ENCODE measurements around the gene ADCY7.

The ADCY7 gene

DNA sequence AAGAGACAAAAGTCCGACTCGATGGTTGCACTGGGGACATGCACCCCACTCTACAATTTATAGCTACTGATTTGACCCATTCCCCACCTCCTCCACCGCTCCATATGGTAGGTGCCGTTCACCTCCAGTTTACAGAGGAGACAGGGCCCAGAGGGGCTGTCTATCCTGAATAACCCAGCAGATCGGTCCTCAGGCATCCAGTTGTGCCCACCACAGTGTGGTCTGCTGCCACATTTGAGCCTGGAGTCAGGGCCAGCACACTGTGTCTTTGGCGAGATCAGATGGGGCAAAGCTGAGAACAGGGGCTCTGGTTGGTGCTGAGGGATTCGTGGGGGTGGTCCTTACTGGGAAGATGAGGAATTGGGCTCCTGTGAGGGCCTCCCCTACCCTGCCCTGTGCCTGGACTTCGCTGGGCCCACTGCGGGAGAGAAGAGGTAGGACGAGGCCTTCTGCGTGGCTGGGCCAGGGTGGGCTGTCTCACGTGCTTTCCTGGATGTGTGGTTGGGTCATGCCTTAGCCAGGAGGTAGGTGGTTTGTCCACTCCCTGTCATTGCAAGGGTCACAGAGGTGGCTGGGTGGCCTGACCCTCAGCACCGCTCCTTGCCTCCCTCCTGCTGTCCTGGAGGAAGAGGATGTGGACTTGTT is 2.8 kb downstream of the ADCY7 start:
- no peak for DNase-seq

- no peak for DNase-seq
Observed at GRCh38 chr16:50269769-50270509, 3.6 kb downstream of the ADCY7 start.

GRCh38 chr16:50270510-50271147 is 4.3 kb downstream of the ADCY7 start:
- no peak for DNase-seq

- no peak for DNase-seq
Observed at GRCh38 chr16:50271148-50272041, 5.0 kb downstream of the ADCY7 start.

GRCh38 chr16:50272111-50272571 is 5.8 kb downstream of the ADCY7 start:
- DNase-seq, result no peak

GRCh38 chr16:50272687-50273381 is 6.5 kb downstream of the ADCY7 start:
- no peak for DNase-seq

DNA sequence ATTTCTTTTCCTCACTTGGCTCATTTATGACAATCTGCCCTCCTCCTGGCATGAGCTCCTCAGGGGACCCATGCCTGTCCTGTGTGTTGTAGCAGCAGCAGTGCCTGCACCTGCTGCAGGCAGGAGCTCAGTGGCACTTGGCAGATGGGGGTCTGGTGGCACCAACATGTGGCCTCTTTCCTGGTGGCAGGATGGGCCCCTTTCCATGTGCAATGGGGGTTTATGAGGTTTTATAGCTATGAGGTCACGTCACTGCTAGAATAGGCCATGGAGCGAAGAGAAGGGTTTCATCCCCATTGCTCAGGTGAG is 7.0 kb downstream of the ADCY7 start:
- DNase-seq, result no peak

DNA sequence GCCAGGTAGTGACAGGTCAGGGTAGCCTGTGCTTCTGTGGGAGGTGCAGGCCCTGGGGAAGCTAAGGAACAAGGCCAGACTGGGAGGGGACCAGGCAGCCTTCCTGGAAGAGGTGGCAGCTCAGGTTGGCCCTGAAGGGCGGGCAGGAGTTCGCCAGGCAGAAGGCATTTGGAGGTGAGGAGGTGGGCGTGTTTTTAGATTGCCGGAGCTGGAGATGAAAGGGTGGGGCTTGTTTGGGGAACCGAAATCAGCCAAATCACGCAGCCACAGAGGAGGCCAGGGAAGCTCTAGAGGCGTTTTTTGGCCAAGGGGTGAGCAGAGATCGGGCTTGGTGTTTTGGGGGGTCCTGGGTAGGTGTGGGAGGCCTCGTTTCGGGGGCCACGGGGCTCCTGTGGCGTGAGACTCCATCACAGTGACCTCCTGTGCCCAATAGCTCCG is 7.6 kb downstream of the ADCY7 start:
- DNase-seq, result peak; percentile 82

DNA sequence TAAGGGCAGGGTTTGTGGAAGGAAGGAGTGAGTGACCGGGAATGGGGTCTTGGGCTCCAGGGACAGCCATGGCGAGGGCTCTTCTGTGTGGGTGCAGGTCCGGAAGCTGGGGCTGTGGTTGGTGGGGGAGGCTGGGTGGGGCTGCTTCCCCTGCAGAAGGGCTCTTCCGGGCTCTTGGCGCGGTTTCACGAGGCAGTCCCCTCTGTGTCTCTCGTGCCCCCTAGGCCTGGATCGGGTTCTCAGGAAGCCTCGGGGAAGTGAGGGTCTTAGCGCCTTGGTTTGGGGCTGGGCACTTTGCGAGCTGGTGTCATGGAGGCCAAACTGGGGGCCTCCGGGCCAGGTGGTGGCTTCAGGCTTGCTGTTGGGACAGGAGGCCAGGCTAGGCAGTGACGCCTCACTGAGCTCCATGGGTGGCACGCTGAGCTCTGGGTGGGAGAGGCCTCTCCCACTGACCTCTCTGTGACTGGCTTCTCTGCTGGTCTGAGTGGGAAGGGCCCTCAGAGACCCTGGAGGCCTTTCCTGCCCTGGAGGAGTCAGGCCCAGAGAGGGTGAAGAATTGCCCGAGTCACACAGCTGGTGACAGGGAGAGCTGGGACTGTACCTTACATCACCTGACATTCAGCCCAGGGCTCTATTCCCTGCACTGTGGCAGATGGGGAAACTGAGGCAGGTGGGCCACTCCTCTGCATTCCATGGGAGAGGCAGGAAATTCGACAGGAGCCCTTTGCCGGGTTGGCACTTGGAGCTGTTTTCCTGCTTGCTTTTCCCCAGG is 8.2 kb downstream of the ADCY7 start:
- peak; percentile 45 for DNase-seq

- DNase-seq, result no peak
Observed at GRCh38 chr16:50275098-50275415, 8.7 kb downstream of the ADCY7 start.

- no peak for DNase-seq
Observed at GRCh38 chr16:50275428-50276325, 9.3 kb downstream of the ADCY7 start.

GRCh38 chr16:50276326-50276640 is 9.9 kb downstream of the ADCY7 start:
- DNase-seq, result no peak

- peak; percentile 82 for DNase-seq
Observed at GRCh38 chr16:50276801-50277555, 10.6 kb downstream of the ADCY7 start.

DNA sequence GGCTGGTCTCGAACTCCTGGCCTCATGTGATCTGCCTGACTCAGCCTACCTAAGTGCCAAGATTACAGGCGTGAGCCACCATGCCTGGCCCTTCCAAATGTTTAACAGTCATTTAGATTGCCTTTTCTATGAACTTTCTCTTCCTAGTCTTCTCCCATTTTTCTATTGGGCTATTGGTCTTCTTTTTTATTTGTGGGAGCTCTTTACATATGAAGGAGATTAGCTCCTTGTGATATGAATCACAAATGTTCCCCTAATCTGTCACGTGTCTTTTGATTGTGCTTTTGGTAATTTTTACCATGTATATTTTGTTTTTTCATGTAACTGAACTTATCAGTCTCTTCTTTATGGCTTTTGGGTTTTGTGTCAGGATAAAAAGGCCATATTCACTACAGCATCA is 11.9 kb downstream of the ADCY7 start:
- no peak for DNase-seq

DNA sequence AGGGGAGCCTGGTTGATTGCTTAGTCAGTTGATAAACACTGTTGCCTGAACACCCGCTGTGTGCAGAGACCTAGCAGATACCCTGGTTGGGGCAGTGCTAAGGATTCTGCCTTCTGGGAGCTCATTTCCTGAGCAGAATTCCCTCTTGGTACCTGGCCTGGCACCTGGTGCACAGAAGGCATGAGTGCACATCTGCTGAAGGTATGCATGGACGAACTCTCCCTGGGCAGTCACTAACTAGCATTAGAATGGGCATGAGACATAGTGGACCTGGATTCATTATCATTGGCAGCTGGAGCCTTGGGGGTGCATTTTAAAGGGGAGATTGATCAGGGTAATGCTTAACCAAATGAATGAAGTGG is 13.1 kb downstream of the ADCY7 start:
- DNase-seq, result no peak

DNA sequence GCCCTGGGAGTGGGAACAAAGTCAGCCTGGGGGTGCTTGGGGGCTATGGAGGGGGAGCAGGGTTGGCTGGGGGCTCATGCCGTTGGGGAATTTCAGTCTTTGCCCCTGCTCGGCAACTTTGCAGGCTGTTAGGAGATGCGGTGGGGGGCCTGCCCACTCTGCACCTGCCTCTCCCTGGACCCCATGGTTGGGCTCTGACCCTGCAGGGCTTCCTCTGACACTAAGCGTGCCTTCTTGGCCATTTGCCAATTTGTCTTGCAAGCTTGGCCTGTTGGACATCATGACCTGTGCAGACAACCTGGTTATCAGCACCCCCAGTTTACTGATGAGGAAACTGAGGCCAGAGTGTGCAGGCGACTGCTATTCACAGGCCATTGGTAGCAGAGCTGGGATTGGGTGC is 14.6 kb downstream of the ADCY7 start:
- no peak for DNase-seq

- DNase-seq, result no peak
Observed at GRCh38 chr16:50281391-50282009, 15.1 kb downstream of the ADCY7 start.

DNA sequence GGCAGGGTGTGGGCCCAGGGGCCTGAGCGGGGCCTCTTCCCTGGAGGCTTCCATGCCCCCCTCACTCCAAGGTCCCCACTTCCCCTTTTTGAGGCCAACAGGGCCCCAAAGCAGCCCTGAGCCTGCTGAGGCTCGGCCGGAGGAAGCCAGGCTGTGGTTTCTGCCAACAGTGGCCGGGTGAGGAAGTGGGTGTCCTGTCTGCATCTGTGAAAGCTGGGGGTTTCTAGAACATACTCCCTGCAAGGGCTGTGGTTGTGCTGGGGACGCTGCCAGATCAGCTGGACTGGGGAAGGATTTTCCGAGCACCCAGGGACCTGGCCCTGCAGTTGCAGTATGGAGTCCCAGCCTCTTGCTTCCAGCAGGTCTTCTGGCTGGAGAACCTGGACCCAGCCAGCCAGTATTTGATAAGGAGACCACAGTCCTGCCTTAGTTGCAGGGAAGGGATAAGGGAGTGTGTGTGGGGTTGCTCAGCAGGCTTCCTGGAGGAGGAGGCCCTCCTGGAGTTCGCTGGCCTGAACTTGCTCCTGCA is 15.7 kb downstream of the ADCY7 start:
- peak; percentile 99 for DNase-seq

GRCh38 chr16:50282955-50283631 is 16.7 kb downstream of the ADCY7 start:
- DNase-seq, result peak; percentile 80

Data from MV-4-11 (cell line).